ENCODE measurements around the gene SGIP1.
"Not testable (repeated sequence)": the region's sequence is repeated elsewhere in the genome, so short reads cannot be mapped to it uniquely, and the experiment has no call there.

Gene SGIP1

GRCh38 chr1:66732407-66733166, 198.6 kb downstream of the SGIP1 start:
- TF ChIP-seq, protein P1, sequence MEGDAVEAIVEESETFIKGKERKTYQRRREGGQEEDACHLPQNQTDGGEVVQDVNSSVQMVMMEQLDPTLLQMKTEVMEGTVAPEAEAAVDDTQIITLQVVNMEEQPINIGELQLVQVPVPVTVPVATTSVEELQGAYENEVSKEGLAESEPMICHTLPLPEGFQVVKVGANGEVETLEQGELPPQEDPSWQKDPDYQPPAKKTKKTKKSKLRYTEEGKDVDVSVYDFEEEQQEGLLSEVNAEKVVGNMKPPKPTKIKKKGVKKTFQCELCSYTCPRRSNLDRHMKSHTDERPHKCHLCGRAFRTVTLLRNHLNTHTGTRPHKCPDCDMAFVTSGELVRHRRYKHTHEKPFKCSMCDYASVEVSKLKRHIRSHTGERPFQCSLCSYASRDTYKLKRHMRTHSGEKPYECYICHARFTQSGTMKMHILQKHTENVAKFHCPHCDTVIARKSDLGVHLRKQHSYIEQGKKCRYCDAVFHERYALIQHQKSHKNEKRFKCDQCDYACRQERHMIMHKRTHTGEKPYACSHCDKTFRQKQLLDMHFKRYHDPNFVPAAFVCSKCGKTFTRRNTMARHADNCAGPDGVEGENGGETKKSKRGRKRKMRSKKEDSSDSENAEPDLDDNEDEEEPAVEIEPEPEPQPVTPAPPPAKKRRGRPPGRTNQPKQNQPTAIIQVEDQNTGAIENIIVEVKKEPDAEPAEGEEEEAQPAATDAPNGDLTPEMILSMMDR (IDR thresholded peaks at IDR 0.05): no peak
- TF ChIP-seq ZFX (IDR thresholded peaks at IDR 0.05; ENCODE audit: borderline replicate concordance): no peak
- H3K27ac ChIP-seq: no peak overlapping the region

DNA sequence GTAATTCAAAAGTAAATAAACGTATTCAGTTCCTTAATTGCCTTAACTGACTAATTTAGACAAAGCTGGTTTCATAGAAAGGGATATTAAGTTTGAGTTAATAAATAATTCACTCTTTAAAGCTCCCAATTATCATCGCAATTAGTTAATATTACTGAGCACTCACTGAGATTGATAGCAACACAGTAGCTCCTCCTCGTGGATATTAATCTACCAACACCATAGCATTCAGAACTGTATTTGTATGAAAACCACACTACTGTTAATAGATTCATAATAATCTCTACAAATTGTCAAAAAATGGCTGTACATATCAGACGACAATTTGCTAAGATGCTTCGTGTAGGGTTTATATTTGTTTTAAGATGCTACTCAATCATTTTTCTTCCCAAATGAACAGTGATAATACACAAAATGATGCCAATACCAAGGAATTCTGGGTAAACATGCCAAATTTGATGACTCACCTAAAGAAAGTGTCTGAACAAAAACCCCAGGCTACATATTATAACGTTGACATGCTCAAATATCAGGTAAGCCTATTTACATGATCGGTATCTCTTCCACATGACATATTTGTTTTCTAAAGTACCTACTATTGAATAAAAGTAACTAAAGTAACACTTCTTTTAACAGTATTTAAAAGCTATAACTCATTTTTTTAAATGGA, 199.5 kb downstream of the SGIP1 start:
- TF ChIP-seq, protein P1 (IDR thresholded peaks at IDR 0.05): peak; percentile 52
- no peak for TF ChIP-seq ZFX (IDR thresholded peaks at IDR 0.05; ENCODE audit: borderline replicate concordance)
- no peak overlapping the region for H3K27ac ChIP-seq

GRCh38 chr1:66734531-66734930, 200.6 kb downstream of the SGIP1 start:
- H3K27ac ChIP-seq: not testable (repeated sequence)

DNA sequence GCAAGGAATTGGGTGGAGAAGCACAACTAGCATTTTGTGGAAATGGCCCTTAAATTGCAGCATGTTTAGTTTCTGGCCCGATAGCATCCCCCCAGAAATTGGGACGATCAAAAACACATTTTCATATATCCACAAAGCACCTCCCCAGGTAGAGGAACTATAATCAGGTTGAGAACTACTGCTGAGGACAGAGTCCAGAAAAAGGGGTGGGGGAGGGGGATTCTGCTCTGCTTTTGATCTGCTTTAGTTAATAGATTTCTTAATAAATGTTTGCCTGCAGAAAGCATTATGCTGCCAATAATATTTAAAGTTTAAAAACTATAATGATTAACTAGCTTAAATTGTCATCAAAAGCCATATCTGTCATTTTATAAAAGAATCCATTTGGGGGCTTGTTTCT, 203.9 kb downstream of the SGIP1 start:
- no peak overlapping the region for H3K27ac ChIP-seq
- TF ChIP-seq, protein P1 (IDR thresholded peaks at IDR 0.05): no peak
- no peak for TF ChIP-seq ZFX (IDR thresholded peaks at IDR 0.05; ENCODE audit: borderline replicate concordance)

DNA sequence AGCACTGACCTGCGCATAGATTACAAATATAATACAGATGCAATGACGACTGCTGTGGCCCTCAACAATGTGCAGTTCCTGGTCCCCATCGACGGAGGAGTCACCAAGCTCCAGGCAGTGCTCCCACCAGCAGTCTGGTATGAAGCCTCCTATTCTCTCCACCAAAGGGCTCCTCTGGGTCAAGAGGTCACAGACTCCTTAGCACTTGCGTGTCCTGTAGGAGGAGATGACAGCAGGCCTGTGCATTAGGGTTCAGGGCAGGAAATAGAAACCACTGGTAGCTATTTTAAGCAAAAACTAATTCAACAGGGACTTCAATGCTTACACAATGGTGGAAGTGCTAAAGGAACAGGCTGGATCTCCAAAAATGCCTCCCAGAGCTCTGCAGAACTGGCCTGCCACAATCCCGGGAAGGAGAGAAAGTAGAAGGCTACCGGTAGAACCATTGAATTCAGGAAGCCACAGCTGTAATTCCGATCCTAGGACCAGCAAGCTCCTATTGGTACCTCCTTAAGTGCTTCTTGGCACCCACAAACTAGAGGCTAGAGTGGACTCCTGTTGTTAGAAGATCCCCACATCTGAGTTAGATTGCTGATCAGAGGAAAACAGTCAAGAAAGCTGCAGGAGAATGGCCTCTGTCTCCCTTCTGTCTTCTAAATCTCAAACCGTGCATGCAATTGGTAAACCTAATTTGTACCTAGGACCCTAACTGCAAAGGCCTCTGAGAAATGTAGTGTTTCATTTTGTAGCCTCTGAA, 205.6 kb downstream of the SGIP1 start:
- H3K27ac ChIP-seq: no peak overlapping the region
- TF ChIP-seq, protein P1 (IDR thresholded peaks at IDR 0.05): no peak
- TF ChIP-seq ZFX (IDR thresholded peaks at IDR 0.05; ENCODE audit: borderline replicate concordance): no peak

GRCh38 chr1:66745451-66745850, 211.5 kb downstream of the SGIP1 start:
- TF ChIP-seq ZFX (IDR thresholded peaks at IDR 0.05; ENCODE audit: borderline replicate concordance): no peak
- TF ChIP-seq, protein P1 (IDR thresholded peaks at IDR 0.05): no peak
- no peak overlapping the region for H3K27ac ChIP-seq

GRCh38 chr1:66747501-66747900, 213.5 kb downstream of the SGIP1 start:
- no peak for TF ChIP-seq ZFX (IDR thresholded peaks at IDR 0.05; ENCODE audit: borderline replicate concordance)
- TF ChIP-seq, protein P1 (IDR thresholded peaks at IDR 0.05): no peak
- H3K27ac ChIP-seq: no peak overlapping the region

Measured in 22Rv1 (cell line).